ENCODE data around the gene DDX10.

- TF ChIP-seq EZH2 (IDR thresholded peaks at IDR 0.05; ENCODE audit: low read length) (no peak), CTCF (optimal IDR thresholded peaks at IDR 0.05 in 1 of 3, IDR thresholded peaks at IDR 0.05 in 1 of 3, conservative IDR thresholded peaks at IDR 0.05 in 1 of 3; ENCODE audit: extremely low read depth in 1 of 3, insufficient read depth in 2 of 3, low read length in 3 of 3) (no peak)
These were observed 110.5 kb downstream of the DDX10 start for GRCh38 chr11:108775324-108775723.
